Stimulated activated effector memory CD8-positive, alpha-beta T cell treated with anti-CD3 and anti-CD28 coated beads, Interleukin-12 subunit alpha, Interleukin-12 subunit beta, amount 100 ng/mL, for 72 hours (primary cell): ENCODE measurements around the gene EPN2.

Experiments used
- ATAC-seq: fragments of 150-1000 bp; cut with Tn5 transposase; 2 replicates; pipeline ENCODE4 v1.10.0; 2021
- DNase-seq, 2 donors: peaks; one replicate each; pipeline ENCODE4 v3.0.0; 2021 to 2022; ENCODE audit warnings: low spot score in 2 of 2
- H3K27ac Mint-ChIP-seq: one replicate; pipeline ENCODE4 v1.8.0; 2022; ENCODE audit warnings: mild to moderate bottlenecking, mixed read lengths
- H3K36me3 Mint-ChIP-seq: one replicate; pipeline ENCODE4 v1.8.0; 2022; ENCODE audit warnings: mild to moderate bottlenecking, mixed read lengths
- H3K4me1 Mint-ChIP-seq: one replicate; pipeline ENCODE4 v1.8.0; 2022; ENCODE audit warnings: mixed read lengths
- H3K4me3 Mint-ChIP-seq: one replicate; pipeline ENCODE4 v1.8.0; 2022; ENCODE audit warnings: mild to moderate bottlenecking, mixed read lengths
- H3K9me3 Mint-ChIP-seq: one replicate; pipeline ENCODE4 v1.8.0; 2022; ENCODE audit warnings: mixed read lengths

EPN2 gene

GRCh38 chr17:19359856-19360255 lies 122.7 kb downstream of the EPN2 start:
- H3K4me3 Mint-ChIP-seq = no peak overlapping the region

GRCh38 chr17:19360772-19361171 lies 123.6 kb downstream of the EPN2 start:
- no peak for ATAC-seq
- DNase-seq = no peak
- H3K27ac Mint-ChIP-seq = no peak overlapping the region
- peaks cover 10% of the 10 kb centered on the region for H3K4me1 Mint-ChIP-seq
- no peaks in the 10 kb centered on the region for H3K36me3 Mint-ChIP-seq
- no peaks in the 10 kb centered on the region for H3K9me3 Mint-ChIP-seq
- H3K4me3 Mint-ChIP-seq = peak overlapping the region; percentile 74

More at GRCh38 chr17:19359856-19360255, 122.7 kb downstream of the EPN2 start:
- Mint-ChIP-seq H3K4me1 (peaks cover 10% of the 10 kb centered on the region), H3K36me3 (no peaks in the 10 kb centered on the region), H3K27ac (no peak overlapping the region), H3K9me3 (no peaks in the 10 kb centered on the region)
- ATAC-seq = no peak
- no peak for DNase-seq

- Mint-ChIP-seq H3K9me3 (no peaks in the 10 kb centered on the region), H3K27ac (no peak overlapping the region), H3K4me1 (peaks cover 10% of the 10 kb centered on the region), H3K36me3 (no peaks in the 10 kb centered on the region), H3K4me3 (peak overlapping the region; percentile 74)
- DNase-seq (no peak), ATAC-seq (no peak)
Observed at GRCh38 chr17:19361326-19361725, 124.2 kb downstream of the EPN2 start.

- ATAC-seq (no peak), DNase-seq (no peak)
- Mint-ChIP-seq H3K36me3 (no peaks in the 10 kb centered on the region), H3K4me1 (peaks cover 10% of the 10 kb centered on the region), H3K4me3 (peak overlapping the region; percentile 74), H3K9me3 (no peaks in the 10 kb centered on the region), H3K27ac (peak overlapping the region; percentile 46)
Observed at GRCh38 chr17:19361944-19362276, 124.7 kb downstream of the EPN2 start.

GRCh38 chr17:19362277-19363113 lies 125.3 kb downstream of the EPN2 start, which contains the start of gene B9D1:
TSS of gene B9D1 (minus strand) at chr17:19362723. CDS start at chr17:19362569, 154 bp downstream.
- no peaks in the 10 kb centered on the region for H3K36me3 Mint-ChIP-seq
- ATAC-seq = peak; percentile 85
- H3K9me3 Mint-ChIP-seq = no peaks in the 10 kb centered on the region
- DNase-seq = peak; percentile 94 to 96
- peak within 1 kb of the TSS; percentile 74 for H3K4me3 Mint-ChIP-seq
- peak within 1 kb of the TSS; percentile 46 for H3K27ac Mint-ChIP-seq
- H3K4me1 Mint-ChIP-seq = peaks cover 10% of the 10 kb centered on the region

- Mint-ChIP-seq H3K27ac (peak overlapping the region; percentile 46), H3K4me3 (peak overlapping the region; percentile 74), H3K4me1 (peaks cover 10% of the 10 kb centered on the region), H3K9me3 (no peaks in the 10 kb centered on the region), H3K36me3 (no peaks in the 10 kb centered on the region)
- DNase-seq (no peak), ATAC-seq (no peak)
Observed at GRCh38 chr17:19363114-19363438, 125.9 kb downstream of the EPN2 start.

GRCh38 chr17:19363460-19364035 lies 126.4 kb downstream of the EPN2 start:
- DNase-seq (no peak), ATAC-seq (no peak)
- no peaks in the 10 kb centered on the region for H3K9me3 Mint-ChIP-seq
- peaks cover 10% of the 10 kb centered on the region for H3K4me1 Mint-ChIP-seq
- peak overlapping the region; percentile 74 for H3K4me3 Mint-ChIP-seq
- H3K27ac Mint-ChIP-seq = no peak overlapping the region
- no peaks in the 10 kb centered on the region for H3K36me3 Mint-ChIP-seq

GRCh38 chr17:19364699-19365498 lies 127.7 kb downstream of the EPN2 start:
- no peak for DNase-seq
- ATAC-seq = no peak
- Mint-ChIP-seq H3K9me3 (no peaks in the 10 kb centered on the region), H3K4me3 (no peak overlapping the region), H3K4me1 (peaks cover 21% of the 10 kb centered on the region), H3K36me3 (no peaks in the 10 kb centered on the region), H3K27ac (no peak overlapping the region)

GRCh38 chr17:19365499-19365817 lies 128.3 kb downstream of the EPN2 start:
- Mint-ChIP-seq H3K4me3 (no peak overlapping the region), H3K27ac (no peak overlapping the region), H3K36me3 (no peaks in the 10 kb centered on the region), H3K9me3 (no peaks in the 10 kb centered on the region), H3K4me1 (peaks cover 27% of the 10 kb centered on the region)
- ATAC-seq (no peak), DNase-seq (no peak)

GRCh38 chr17:19365833-19366636 lies 128.9 kb downstream of the EPN2 start:
- Mint-ChIP-seq H3K4me3 (no peak overlapping the region), H3K9me3 (no peaks in the 10 kb centered on the region), H3K4me1 (peaks cover 31% of the 10 kb centered on the region), H3K36me3 (no peaks in the 10 kb centered on the region), H3K27ac (no peak overlapping the region)
- ATAC-seq = no peak
- DNase-seq = no peak

GRCh38 chr17:19366637-19366972 lies 129.4 kb downstream of the EPN2 start:
- no peaks in the 10 kb centered on the region for H3K9me3 Mint-ChIP-seq
- H3K27ac Mint-ChIP-seq = no peak overlapping the region
- no peak for ATAC-seq
- peaks cover 31% of the 10 kb centered on the region for H3K4me1 Mint-ChIP-seq
- no peak for DNase-seq
- no peak overlapping the region for H3K4me3 Mint-ChIP-seq
- H3K36me3 Mint-ChIP-seq = no peaks in the 10 kb centered on the region

GRCh38 chr17:19368229-19368628 lies 131.1 kb downstream of the EPN2 start:
- H3K4me1 Mint-ChIP-seq = peaks cover 42% of the 10 kb centered on the region
- H3K27ac Mint-ChIP-seq = no peak overlapping the region
- ATAC-seq (no peak), DNase-seq (no peak)
- H3K36me3 Mint-ChIP-seq = no peaks in the 10 kb centered on the region
- H3K4me3 Mint-ChIP-seq = no peak overlapping the region
- no peaks in the 10 kb centered on the region for H3K9me3 Mint-ChIP-seq

GRCh38 chr17:19369107-19369778 lies 132.1 kb downstream of the EPN2 start:
- Mint-ChIP-seq H3K27ac (peak overlapping the region; percentile 84), H3K4me1 (peaks cover 42% of the 10 kb centered on the region), H3K36me3 (no peaks in the 10 kb centered on the region), H3K4me3 (no peak overlapping the region), H3K9me3 (no peaks in the 10 kb centered on the region)
- no peak for ATAC-seq
- DNase-seq = no peak

- peak overlapping the region; percentile 84 for H3K27ac Mint-ChIP-seq
- peaks cover 42% of the 10 kb centered on the region for H3K4me1 Mint-ChIP-seq
- no peak for DNase-seq
- no peaks in the 10 kb centered on the region for H3K9me3 Mint-ChIP-seq
- peak overlapping the region; percentile 59 for H3K4me3 Mint-ChIP-seq
- H3K36me3 Mint-ChIP-seq = no peaks in the 10 kb centered on the region
- peak; percentile 83 for ATAC-seq
Observed at GRCh38 chr17:19369846-19370492, 132.8 kb downstream of the EPN2 start.
